ENCODE measurements around the gene ERMARD.

DNA sequence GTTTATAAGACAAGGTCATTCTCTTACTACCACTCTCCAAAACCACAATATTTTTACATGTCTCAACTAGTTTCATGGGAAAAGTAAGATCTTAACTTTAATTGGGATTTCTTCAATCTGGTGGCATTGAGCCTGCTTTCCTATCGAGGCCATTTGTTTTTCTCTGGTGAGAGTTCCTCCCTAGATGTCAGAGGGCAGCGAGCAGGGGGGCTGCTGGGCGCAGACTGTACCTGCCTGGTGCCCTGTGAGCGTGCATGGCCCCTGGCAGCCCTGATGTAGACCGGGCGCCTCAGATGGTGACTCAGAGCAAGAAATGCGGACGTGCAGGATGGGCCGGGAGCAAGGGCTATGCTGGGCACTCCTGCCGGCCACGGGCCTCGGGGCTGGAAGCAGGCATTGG lies 27.2 kb downstream of the ERMARD start:
- TF ChIP-seq, protein P1, sequence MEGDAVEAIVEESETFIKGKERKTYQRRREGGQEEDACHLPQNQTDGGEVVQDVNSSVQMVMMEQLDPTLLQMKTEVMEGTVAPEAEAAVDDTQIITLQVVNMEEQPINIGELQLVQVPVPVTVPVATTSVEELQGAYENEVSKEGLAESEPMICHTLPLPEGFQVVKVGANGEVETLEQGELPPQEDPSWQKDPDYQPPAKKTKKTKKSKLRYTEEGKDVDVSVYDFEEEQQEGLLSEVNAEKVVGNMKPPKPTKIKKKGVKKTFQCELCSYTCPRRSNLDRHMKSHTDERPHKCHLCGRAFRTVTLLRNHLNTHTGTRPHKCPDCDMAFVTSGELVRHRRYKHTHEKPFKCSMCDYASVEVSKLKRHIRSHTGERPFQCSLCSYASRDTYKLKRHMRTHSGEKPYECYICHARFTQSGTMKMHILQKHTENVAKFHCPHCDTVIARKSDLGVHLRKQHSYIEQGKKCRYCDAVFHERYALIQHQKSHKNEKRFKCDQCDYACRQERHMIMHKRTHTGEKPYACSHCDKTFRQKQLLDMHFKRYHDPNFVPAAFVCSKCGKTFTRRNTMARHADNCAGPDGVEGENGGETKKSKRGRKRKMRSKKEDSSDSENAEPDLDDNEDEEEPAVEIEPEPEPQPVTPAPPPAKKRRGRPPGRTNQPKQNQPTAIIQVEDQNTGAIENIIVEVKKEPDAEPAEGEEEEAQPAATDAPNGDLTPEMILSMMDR (IDR thresholded peaks at IDR 0.05), result no peak
- no peak for TF ChIP-seq POLR2A (IDR thresholded peaks at IDR 0.05)
